Medulla oblongata (tissue), 1 donor: ENCODE data around the gene SPACA9.

Source experiments
- DNase-seq: peaks from one replicate; pipeline ENCODE4 v3.0.0-alpha.2; 2015; ENCODE audit errors: extremely low spot score

The SPACA9 gene

GRCh38 chr9:132878695-132879456 lies at the start of gene SPACA9:
TSS of gene SPACA9 (plus strand) at chr9:132878898. CDS start at chr9:132883948, 5,050 bp downstream.
- peak; percentile 52 for DNase-seq

- DNase-seq: no peak
Measured at GRCh38 chr9:132832171-132832881, 46.4 kb upstream of the SPACA9 start.

GRCh38 chr9:132833550-132834121 lies 45.1 kb upstream of the SPACA9 start:
- peak; percentile 12 for DNase-seq

GRCh38 chr9:132834343-132834742 lies 44.4 kb upstream of the SPACA9 start:
- no peak for DNase-seq

- no peak for DNase-seq
Measured at GRCh38 chr9:132837501-132838286, 41.0 kb upstream of the SPACA9 start.

GRCh38 chr9:132838291-132838690 lies 40.4 kb upstream of the SPACA9 start:
- DNase-seq: no peak

- no peak for DNase-seq
Measured at GRCh38 chr9:132840980-132841379, 37.7 kb upstream of the SPACA9 start.

GRCh38 chr9:132842124-132843044 lies 36.3 kb upstream of the SPACA9 start:
- DNase-seq: no peak

GRCh38 chr9:132846109-132846917 lies 32.4 kb upstream of the SPACA9 start:
- DNase-seq: no peak

GRCh38 chr9:132846918-132847515 lies 31.7 kb upstream of the SPACA9 start:
- no peak for DNase-seq

GRCh38 chr9:132849185-132849706 lies 29.5 kb upstream of the SPACA9 start:
- DNase-seq: peak; percentile 43

- DNase-seq: no peak
Measured at GRCh38 chr9:132853482-132853881, 25.2 kb upstream of the SPACA9 start.

- DNase-seq: no peak
Measured at GRCh38 chr9:132854832-132855231, 23.9 kb upstream of the SPACA9 start.

- DNase-seq: no peak
Measured at GRCh38 chr9:132855904-132856303, 22.8 kb upstream of the SPACA9 start.

- DNase-seq: no peak
Measured at GRCh38 chr9:132857031-132857430, 21.7 kb upstream of the SPACA9 start.

GRCh38 chr9:132857616-132858342 lies 20.9 kb upstream of the SPACA9 start:
- DNase-seq: no peak

- DNase-seq: no peak
Measured at GRCh38 chr9:132858751-132859150, 19.9 kb upstream of the SPACA9 start.

GRCh38 chr9:132861666-132862065 lies 17.0 kb upstream of the SPACA9 start:
- no peak for DNase-seq

- no peak for DNase-seq
Measured at GRCh38 chr9:132862533-132862932, 16.2 kb upstream of the SPACA9 start.
